Osteocyte (in vitro differentiated cells): ENCODE results near the gene ARTN. TPM values are rescaled to one million over a fixed set of nuclear protein-coding genes. Genes with fewer than 3 reads are reported as not detected.

Experiments used
- DNase-seq: peaks from one replicate; pipeline ENCODE4 v3.0.0; 2021; ENCODE audit warnings: mixed read lengths; ENCODE audit not compliant: unreplicated experiment; ENCODE audit errors: extremely low spot score
- H3K27ac Mint-ChIP-seq: one replicate; pipeline ENCODE4 v1.8.0; 2021; ENCODE audit warnings: mild to moderate bottlenecking, mixed read lengths; ENCODE audit not compliant: unreplicated experiment
- H3K27me3 Mint-ChIP-seq: one replicate; pipeline ENCODE4 v1.8.0; 2021; ENCODE audit warnings: mixed read lengths; ENCODE audit not compliant: unreplicated experiment
- H3K36me3 Mint-ChIP-seq: one replicate; pipeline ENCODE4 v1.8.0; 2021; ENCODE audit warnings: mixed read lengths; ENCODE audit not compliant: unreplicated experiment
- H3K4me1 Mint-ChIP-seq: one replicate; pipeline ENCODE4 v1.8.0; 2021; ENCODE audit warnings: mixed read lengths; ENCODE audit not compliant: unreplicated experiment
- H3K4me3 Mint-ChIP-seq: one replicate; pipeline ENCODE4 v1.8.0; 2021; ENCODE audit warnings: mild to moderate bottlenecking, moderate library complexity, mixed read lengths; ENCODE audit not compliant: unreplicated experiment
- H3K9me3 Mint-ChIP-seq: one replicate; pipeline ENCODE4 v1.8.0; 2021; ENCODE audit warnings: mixed read lengths; ENCODE audit not compliant: unreplicated experiment
- total RNA-seq: library from RNA; stranded (reverse); gene quantifications from 2 replicates; pipeline ENCODE4 v1.2.1, GENCODE V29; 2021
- TF ChIP-seq, protein P1 (sequence below): fragments of 200-600 bp; sonication (generic); IDR thresholded peaks from 2 replicates; pipeline ENCODE4 v1.5.0; 2021; ENCODE audit warnings: antibody characterized with exemption, mild to moderate bottlenecking, moderate library complexity

Gene ARTN
- total RNA-seq, 1 donor from 2014 or later = 1.1 TPM

- Mint-ChIP-seq H3K4me1 (no peaks in the 10 kb centered on the region), H3K27ac (no peak overlapping the region), H3K36me3 (peaks cover 3% of the 10 kb centered on the region), H3K27me3 (no peaks in the 10 kb centered on the region), H3K9me3 (no peaks in the 10 kb centered on the region), H3K4me3 (no peak overlapping the region)
- TF ChIP-seq, protein P1, sequence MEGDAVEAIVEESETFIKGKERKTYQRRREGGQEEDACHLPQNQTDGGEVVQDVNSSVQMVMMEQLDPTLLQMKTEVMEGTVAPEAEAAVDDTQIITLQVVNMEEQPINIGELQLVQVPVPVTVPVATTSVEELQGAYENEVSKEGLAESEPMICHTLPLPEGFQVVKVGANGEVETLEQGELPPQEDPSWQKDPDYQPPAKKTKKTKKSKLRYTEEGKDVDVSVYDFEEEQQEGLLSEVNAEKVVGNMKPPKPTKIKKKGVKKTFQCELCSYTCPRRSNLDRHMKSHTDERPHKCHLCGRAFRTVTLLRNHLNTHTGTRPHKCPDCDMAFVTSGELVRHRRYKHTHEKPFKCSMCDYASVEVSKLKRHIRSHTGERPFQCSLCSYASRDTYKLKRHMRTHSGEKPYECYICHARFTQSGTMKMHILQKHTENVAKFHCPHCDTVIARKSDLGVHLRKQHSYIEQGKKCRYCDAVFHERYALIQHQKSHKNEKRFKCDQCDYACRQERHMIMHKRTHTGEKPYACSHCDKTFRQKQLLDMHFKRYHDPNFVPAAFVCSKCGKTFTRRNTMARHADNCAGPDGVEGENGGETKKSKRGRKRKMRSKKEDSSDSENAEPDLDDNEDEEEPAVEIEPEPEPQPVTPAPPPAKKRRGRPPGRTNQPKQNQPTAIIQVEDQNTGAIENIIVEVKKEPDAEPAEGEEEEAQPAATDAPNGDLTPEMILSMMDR = no peak
- DNase-seq = no peak
Observed at GRCh38 chr1:43904660-43905551, 28.7 kb upstream of the ARTN start.

DNA sequence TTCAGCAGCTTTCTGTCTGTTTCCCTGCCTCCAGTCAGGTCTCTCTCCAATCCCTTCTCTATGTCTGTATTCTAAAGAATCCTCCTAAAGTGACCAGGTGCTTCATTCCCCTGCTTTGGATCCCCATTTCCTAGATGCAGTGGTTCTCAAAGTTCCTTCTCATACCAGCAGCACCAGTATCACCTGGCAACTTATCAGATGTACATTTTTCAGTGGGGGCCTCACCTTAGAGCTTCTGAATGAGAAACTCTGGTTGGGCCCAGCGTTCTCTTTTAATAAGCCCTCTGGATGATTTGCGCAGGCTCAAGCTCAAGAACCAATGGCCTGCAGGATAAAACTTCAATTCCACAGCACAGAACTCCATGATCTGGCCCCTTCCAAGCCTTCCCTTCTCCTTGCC, 25.4 kb upstream of the ARTN start:
- DNase-seq = no peak
- H3K4me3 Mint-ChIP-seq = no peak overlapping the region
- TF ChIP-seq, protein P1 = no peak

DNA sequence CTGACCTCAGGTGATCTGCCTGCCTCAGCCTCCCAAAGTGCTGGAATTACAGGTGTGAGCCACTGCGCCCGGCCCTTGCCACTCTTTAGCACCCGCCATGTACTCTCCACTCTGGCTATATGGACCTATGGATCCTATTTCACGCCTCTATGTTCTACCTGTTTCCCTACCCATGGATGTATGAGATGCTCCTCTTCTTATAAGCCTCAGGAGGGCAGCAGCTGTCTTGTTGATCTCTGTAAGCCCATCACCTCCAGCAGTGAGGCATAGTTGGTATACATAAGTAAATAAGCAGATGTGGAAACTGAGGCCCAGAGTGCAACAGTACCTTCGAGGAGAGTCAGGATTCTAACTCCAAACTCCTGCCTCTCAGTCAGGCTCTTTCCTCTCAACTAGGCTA, 24.7 kb upstream of the ARTN start:
- H3K4me1 Mint-ChIP-seq = peaks cover 17% of the 10 kb centered on the region
- no peak for DNase-seq

More for the DNA sequence above, 25.4 kb upstream of the ARTN start:
- H3K27me3 Mint-ChIP-seq = no peaks in the 10 kb centered on the region
- H3K36me3 Mint-ChIP-seq = no peaks in the 10 kb centered on the region
- H3K9me3 Mint-ChIP-seq = no peaks in the 10 kb centered on the region
- H3K4me1 Mint-ChIP-seq = peaks cover 14% of the 10 kb centered on the region
- H3K27ac Mint-ChIP-seq = no peak overlapping the region

GRCh38 chr1:43910343-43910742, 23.3 kb upstream of the ARTN start:
- Mint-ChIP-seq H3K27ac (no peak overlapping the region), H3K4me3 (no peak overlapping the region), H3K4me1 (peaks cover 17% of the 10 kb centered on the region), H3K36me3 (peaks cover 4% of the 10 kb centered on the region), H3K9me3 (no peaks in the 10 kb centered on the region), H3K27me3 (no peaks in the 10 kb centered on the region)
- DNase-seq = no peak
- TF ChIP-seq, protein P1 = no peak

More for the DNA sequence above, 24.7 kb upstream of the ARTN start:
- Mint-ChIP-seq H3K27me3 (no peaks in the 10 kb centered on the region), H3K4me3 (no peak overlapping the region), H3K9me3 (no peaks in the 10 kb centered on the region), H3K36me3 (peaks cover 3% of the 10 kb centered on the region), H3K27ac (no peak overlapping the region)
- TF ChIP-seq, protein P1 = no peak

DNA sequence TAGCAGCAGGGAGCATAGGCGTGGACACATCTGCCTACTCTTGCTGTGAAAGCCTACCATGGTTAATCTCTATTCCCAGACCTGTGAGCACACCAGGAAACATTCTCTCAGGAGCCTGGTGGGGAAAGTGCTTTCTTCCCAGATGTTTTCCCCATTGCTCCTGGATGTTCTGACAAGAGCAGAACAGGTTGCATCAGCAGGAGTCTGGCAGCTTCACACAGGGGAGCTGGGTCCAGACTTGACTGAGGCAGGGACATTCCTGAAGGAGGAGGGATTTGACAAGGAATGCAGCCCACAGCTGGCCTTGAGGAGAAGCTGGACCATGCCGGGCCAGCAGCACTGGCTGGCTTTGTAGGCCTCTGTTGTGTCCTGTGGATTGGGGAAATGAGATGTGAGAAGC, 21.0 kb upstream of the ARTN start:
- H3K9me3 Mint-ChIP-seq = no peaks in the 10 kb centered on the region
- TF ChIP-seq, protein P1 = no peak
- H3K27ac Mint-ChIP-seq = peak overlapping the region; percentile 71
- no peak for DNase-seq
- H3K4me1 Mint-ChIP-seq = peaks cover 17% of the 10 kb centered on the region
- peaks cover 4% of the 10 kb centered on the region for H3K36me3 Mint-ChIP-seq
- no peaks in the 10 kb centered on the region for H3K27me3 Mint-ChIP-seq
- H3K4me3 Mint-ChIP-seq = no peak overlapping the region
